ENCODE results near the gene TMEM121B. TPM values are rescaled to one million over a fixed set of nuclear protein-coding genes. Genes with fewer than 3 reads are reported as not detected.
A peak's percentile ranks its signal among the peaks of the same experiment; 100 is the strongest.

The TMEM121B gene
- total and polyA plus RNA-seq, 2 of the 13 experiments (the other 11 are each of a cell fraction or from before 2014, with no cell fraction given) = not detected

- TF ChIP-seq JUNB (CRISPR knock-in tag; IDR thresholded peaks at IDR 0.05; ENCODE audit: borderline replicate concordance) (no peak), SIX1 (CRISPR knock-in tag; IDR thresholded peaks at IDR 0.05; ENCODE audit: borderline replicate concordance) (no peak), THRA (CRISPR knock-in tag; IDR thresholded peaks at IDR 0.05; ENCODE audit: borderline replicate concordance) (peak; percentile 17; the same call in 1 of the 2 replicates), PAF1 (CRISPR knock-in tag; IDR thresholded peaks at IDR 0.05) (no peak), SSRP1 (CRISPR knock-in tag; IDR thresholded peaks at IDR 0.05) (no peak), MAF1 (CRISPR knock-in tag; IDR thresholded peaks at IDR 0.05; ENCODE audit: borderline replicate concordance) (no peak), ARNT2 (CRISPR knock-in tag; IDR thresholded peaks at IDR 0.05; ENCODE audit: low read depth) (no peak), TFDP2 (CRISPR knock-in tag; IDR thresholded peaks at IDR 0.05) (0 out of 2 replicates have a peak, but pooled peaks have one; percentile 33), HDAC1 (CRISPR knock-in tag; IDR thresholded peaks at IDR 0.05) (no peak; the same call in 1 of the 2 replicates), GPN1 (CRISPR knock-in tag; IDR thresholded peaks at IDR 0.05; ENCODE audit: borderline replicate concordance) (no peak), ZNF484 (CRISPR knock-in tag; IDR thresholded peaks at IDR 0.05; ENCODE audit: borderline replicate concordance, low read depth) (no peak), RBFOX2 (IDR thresholded peaks at IDR 0.05; ENCODE audit: low read depth, low read length) (peak; percentile 82), ZNF18 (CRISPR knock-in tag; IDR thresholded peaks at IDR 0.05; ENCODE audit: insufficient replicate concordance) (no peak), ZNF770 (CRISPR knock-in tag; IDR thresholded peaks at IDR 0.05) (peak; percentile 32), HOXA7 (CRISPR knock-in tag; IDR thresholded peaks at IDR 0.05) (no peak), HINFP (CRISPR knock-in tag; IDR thresholded peaks at IDR 0.05; ENCODE audit: low read depth) (peak; percentile 18; the same call in 1 of the 2 replicates), ZNF446 (CRISPR knock-in tag; IDR thresholded peaks at IDR 0.05) (peak; percentile 81; the same call in 1 of the 2 replicates), SP4 (CRISPR knock-in tag; IDR thresholded peaks at IDR 0.05) (peak; percentile 76), ZMYM4 (CRISPR knock-in tag; IDR thresholded peaks at IDR 0.05) (peak; percentile 39; the same call in 1 of the 2 replicates), NFE2L2 (IDR thresholded peaks at IDR 0.05; ENCODE audit: low read length) (no peak), ZNF616 (CRISPR knock-in tag; IDR thresholded peaks at IDR 0.05; ENCODE audit: low read depth) (no peak), ZNF564 (CRISPR knock-in tag; IDR thresholded peaks at IDR 0.05) (0 out of 2 replicates have a peak, but pooled peaks have one; percentile 66)
Measured at GRCh38 chr22:17084554-17085276, 36.4 kb downstream of the TMEM121B start, which contains the start of gene IL17RA (continued).
